DMS79 (cell line): Measurements from ENCODE around the gene PCDHGA5.
"Not testable (repeated sequence)": the region's sequence is repeated elsewhere in the genome, so short reads cannot be mapped to it uniquely, and the experiment has no call there.

Experiments
- DNase-seq: peaks from one replicate; lab custom pipeline; 2025; lab: John Stamatoyannopoulos, UW

PCDHGA5 gene

GRCh38 chr5:141387557-141388311 lies 23.8 kb downstream of the PCDHGA5 start, which contains the start of gene PCDHGB4:
TSS of gene PCDHGB4 (plus strand) at chr5:141387698. CDS start at chr5:141387885, 187 bp downstream.
- not testable (repeated sequence) for DNase-seq

GRCh38 chr5:141388661-141389060 lies 24.7 kb downstream of the PCDHGA5 start:
- DNase-seq = no peak

GRCh38 chr5:141389153-141390042 lies 25.4 kb downstream of the PCDHGA5 start:
- DNase-seq = no peak

GRCh38 chr5:141392429-141393198 lies 28.7 kb downstream of the PCDHGA5 start, which contains the start of gene PCDHGA8:
TSS of gene PCDHGA8 (plus strand) at chr5:141392633. CDS start at chr5:141392814, 181 bp downstream.
- DNase-seq = no peak

GRCh38 chr5:141393267-141393666 lies 29.3 kb downstream of the PCDHGA5 start:
- DNase-seq = no peak

- DNase-seq = not testable (repeated sequence)
These were observed 30.6 kb downstream of the PCDHGA5 start for GRCh38 chr5:141394401-141395187.

- not testable (repeated sequence) for DNase-seq
These were observed 34.0 kb downstream of the PCDHGA5 start, which contains the start of gene PCDHGB5 for GRCh38 chr5:141397756-141398551. TSS of gene PCDHGB5 (plus strand) at chr5:141397947. CDS start at chr5:141398128, 181 bp downstream.

- no peak for DNase-seq
These were observed 34.6 kb downstream of the PCDHGA5 start for GRCh38 chr5:141398608-141399007.

- DNase-seq = no peak
These were observed 35.7 kb downstream of the PCDHGA5 start for GRCh38 chr5:141399555-141400258.

GRCh38 chr5:141402553-141403243 lies 38.7 kb downstream of the PCDHGA5 start, which contains the start of gene PCDHGA9:
TSS of gene PCDHGA9 (plus strand) at chr5:141402778. CDS start at chr5:141402953, 175 bp downstream.
- DNase-seq = no peak

- no peak for DNase-seq
These were observed 39.4 kb downstream of the PCDHGA5 start for GRCh38 chr5:141403387-141403786.

- not testable (repeated sequence) for DNase-seq
These were observed 44.0 kb downstream of the PCDHGA5 start, which contains the start of gene PCDHGB6 for GRCh38 chr5:141407790-141408505. TSS of gene PCDHGB6 (plus strand) at chr5:141408021. CDS start at chr5:141408203, 182 bp downstream.

GRCh38 chr5:141409598-141410306 lies 45.8 kb downstream of the PCDHGA5 start:
- DNase-seq = no peak

- DNase-seq = no peak
These were observed 47.6 kb downstream of the PCDHGA5 start for GRCh38 chr5:141411575-141411974.

- no peak for DNase-seq
These were observed 49.0 kb downstream of the PCDHGA5 start, which contains the start of gene PCDHGA10 for GRCh38 chr5:141412854-141413539. TSS of gene PCDHGA10 (plus strand) at chr5:141412987. CDS start at chr5:141413176, 189 bp downstream.

GRCh38 chr5:141413540-141414069 lies 49.6 kb downstream of the PCDHGA5 start:
- DNase-seq = no peak
